Measurements from ENCODE around the gene NCKIPSD.

Gene NCKIPSD

DNA sequence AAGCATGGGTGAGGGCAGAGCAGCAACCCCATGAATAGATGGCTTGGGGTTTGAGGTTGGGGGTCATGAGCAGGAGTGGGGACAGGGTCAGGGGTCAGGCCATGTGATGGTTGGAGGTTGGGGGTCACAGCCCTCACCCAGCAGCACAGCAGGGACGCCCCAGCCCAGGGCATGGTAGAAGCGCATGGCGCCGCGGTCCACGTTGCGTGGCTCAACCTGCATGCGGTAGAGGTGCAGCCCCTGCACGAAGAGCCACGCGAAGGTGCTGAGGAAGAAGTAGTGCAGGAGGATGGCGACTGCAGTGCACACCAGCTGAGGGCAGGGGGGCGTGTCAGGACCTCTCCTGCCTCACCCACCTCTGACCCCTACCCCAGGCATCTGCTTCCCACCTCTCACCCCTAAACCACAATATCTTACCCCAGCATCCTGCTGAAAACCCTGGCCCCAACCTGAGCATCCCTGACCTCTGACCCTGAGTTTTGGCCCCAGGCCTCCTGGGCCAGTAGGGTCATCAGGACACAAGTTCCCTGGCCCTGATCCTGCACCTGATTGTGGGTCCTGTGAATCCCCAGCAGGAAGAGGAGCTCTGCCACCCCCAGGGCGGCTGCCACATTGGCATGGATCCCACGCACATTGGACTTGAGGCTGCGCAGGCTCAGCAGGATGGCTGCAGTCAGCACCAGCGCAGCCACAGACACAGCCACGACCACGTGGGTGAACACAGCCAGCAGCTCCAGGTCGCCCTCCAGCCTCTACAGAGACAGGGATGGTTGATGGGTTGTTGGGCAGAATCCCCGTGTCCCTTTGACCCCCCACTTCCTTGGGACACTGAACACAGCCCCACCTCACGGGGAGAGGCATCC, 40.6 kb downstream of the NCKIPSD start:
- no peak for DNase-seq

DNA sequence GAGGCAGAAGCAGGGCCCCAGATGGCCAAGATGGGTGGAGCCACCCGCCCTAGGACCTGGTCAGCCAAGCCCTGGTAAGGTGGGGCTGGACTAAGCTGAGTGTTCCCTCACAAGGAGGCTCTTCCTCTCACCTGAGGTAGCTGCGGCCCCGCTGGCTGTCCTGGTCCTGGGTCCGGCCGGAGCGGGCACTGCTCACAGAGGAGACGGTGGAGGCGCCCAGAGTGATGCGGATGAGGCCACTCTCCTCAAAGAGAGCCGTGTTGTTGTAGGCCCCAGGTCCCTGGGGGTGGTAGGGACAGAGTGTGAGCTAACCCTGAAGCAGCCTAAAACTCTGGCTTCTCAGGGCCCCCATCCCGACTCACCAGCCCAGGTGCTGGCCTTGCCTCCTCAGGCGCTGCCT, 43.1 kb downstream of the NCKIPSD start:
- no peak for DNase-seq

DNA sequence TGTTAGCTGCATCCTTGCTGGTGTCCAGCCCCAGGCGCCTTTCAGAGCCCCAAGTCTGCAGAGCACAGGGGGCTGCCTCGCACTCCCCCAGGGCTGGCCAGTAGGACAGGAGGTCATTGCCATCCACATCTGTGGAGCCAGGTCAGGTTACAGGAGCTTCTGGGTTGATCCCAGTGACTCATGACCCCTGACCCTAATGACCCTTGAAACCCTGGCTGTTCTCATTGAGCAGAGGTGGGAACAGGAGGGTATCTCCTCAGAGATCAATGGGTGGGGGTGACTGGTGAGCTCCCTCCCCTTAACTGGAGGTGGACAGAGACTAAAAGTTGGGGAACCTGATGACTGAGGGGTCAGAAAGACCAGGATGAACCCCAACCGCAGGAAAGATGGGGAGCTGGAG, 44.3 kb downstream of the NCKIPSD start:
- no peak for DNase-seq

DNA sequence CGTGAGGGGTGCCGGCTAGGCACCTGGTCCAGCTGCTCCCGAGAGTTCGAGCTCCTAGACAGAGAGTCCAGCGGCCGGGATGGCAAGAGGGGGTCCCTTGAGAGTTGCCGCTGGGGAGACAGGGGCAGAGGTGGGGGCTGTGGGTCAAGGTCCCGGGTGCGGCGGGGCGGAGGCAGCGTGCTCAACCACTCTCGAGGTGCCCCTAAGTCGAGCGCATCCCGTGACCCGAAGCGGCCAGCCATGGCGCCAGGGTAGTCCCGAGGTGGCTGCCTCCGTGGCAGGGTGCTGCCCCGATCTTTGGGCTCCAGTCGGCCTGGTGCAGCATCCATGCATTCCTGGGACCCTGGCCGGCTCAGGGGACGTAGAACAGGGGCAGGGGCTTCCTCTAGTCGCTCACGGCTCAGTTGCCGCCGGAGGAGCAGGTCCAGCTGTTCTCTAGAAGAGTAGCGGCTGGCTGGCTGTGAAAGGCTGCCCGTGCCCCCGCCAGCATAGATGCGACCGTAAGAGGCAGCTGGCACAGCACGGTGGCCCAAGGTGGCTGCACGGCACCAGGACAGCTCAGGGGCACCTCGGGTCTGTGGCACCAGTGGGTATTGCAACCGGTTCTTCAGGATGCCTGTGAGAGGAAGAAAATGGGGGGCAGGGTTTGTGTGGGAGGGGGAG, 45.6 kb downstream of the NCKIPSD start:
- DNase-seq, result no peak

DNA sequence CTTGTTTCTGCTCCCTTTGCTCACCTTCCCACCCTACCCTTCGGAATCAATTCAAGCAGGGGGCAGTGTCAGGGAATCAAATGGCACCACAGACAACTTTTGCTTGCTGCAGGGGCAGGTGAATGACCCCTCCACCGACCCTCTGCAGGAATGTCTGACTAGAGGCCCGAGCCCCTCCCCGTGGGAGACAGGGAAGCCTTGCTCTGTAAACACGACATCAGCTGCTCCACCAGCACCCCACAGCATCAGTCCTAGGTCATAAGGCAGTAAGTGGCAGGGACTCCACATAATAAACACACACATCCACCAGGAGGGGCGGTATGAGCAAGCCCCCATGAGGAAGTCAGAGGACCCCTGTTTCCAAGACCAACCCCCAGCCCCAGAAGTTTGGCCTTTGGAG, 48.4 kb downstream of the NCKIPSD start:
- no peak for DNase-seq

DNA sequence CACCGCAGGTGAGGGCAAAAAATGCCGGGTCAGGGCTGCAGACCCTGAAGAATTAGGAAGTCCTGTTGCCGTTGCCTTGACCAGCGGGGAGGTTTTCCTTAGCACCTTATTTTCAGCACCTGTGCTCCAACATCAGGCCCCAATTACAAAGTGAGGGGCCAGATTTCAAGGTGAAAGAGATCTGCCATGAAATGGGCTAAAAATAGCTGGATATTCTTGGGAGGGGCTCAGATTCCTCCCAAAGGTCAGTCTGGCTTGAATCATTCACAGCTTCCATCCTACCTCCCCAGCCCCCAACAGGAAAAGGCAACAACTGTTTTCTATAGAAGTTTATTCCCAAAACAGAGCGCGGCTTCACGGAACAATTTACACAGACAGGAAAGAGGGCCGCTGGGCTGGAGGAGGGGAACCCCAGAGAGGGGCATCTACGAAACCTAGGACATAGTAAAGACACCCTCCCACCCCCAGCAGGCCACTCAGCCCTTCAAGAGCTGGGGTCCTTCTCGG, 49.5 kb downstream of the NCKIPSD start:
- DNase-seq, result no peak

DNA sequence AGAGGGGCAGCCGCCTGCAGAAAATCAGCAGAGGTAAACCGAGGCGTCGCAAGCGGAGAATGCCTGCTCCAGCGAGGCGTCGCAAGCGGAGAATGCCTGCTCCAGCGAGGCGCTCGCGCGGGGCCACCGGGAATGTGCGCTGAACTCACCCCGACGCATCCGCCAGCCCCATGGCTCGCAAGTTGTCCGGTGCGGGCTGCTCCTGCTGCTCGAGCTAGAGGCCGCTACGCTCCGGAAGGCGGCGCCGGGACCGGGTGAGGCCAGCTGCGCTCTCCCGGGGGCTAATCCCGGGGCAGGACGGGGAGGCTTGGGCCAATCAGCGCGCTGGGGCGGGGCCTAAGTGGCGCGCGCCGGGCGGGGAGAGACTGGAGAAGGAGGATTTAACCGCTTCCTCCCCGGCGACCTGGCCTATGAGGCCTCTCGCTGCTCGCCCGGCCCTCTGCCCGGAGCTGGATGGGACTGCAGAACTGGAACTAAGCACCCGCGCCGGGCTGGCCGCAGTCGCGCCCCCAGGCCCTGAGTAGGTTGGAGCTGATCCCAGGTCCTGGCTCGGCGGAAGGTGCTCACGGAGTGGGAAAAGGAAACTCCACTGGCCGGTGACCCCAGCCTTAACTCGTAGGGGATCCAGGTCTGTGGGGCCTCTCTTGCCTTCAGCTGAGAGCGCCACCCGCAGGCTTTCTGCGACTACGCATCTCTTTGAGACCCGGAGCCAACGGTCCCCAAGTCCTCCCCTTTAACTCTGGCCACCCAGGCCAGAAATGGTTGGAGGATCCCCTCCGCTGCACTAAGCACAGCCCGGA, 50.3 kb downstream of the NCKIPSD start, which contains the start of gene SLC26A6:
Gene SLC26A6, minus strand, starts transcription at position 240 of the 800 bp plus-strand sequence. Its CDS starts 68 bp downstream, at position 172.
- DNase-seq, result peak; percentile 91 to 95

DNA sequence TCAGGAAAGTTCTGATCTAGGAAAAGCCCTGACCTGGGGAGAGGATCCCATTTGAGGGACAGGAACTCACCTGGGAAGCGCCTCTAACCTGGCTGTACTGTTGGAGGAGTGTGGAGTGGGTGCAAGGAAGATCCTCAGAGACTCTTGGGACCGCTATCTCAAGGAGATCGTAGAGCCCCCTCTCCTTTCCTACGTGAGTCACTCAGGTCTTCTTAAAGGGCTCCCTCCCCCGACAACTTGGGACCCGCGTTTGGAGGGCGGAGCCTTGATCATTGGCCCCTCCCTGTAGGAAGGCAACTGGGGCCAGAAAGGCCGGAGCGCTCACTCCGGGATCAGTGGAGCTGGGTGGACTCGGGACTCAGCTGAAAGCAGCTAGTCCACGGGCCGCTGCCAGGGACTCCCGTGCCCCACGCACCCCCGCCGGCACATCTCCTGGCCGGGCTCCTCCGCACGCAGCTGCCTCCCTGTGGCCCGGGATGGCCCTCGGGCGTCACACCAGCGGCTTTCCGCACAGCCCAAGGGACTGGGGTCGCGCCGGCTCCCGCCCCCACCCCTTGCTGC, 51.0 kb downstream of the NCKIPSD start:
- DNase-seq, result peak; percentile 28 to 35

DNA sequence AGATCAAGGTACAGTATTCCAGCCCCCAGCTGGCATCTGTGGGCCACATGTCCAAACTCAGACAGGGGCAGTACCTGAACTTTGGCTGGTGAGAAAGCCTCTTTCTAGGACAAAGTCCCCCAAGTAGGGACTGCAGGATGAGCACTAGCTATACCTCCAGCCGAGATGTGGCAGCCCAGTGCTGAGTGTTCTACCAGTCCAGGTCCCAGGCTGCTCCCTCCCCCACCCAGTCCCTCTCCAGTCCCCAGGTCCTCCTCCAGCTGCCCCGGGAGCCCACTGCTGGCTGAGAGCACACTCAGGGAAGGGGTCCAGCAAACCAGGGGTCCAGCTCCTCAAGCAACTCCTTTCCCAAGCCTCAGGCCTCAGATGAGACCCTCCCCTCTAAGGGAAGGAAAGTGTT, 52.0 kb downstream of the NCKIPSD start:
- no peak for DNase-seq

DNA sequence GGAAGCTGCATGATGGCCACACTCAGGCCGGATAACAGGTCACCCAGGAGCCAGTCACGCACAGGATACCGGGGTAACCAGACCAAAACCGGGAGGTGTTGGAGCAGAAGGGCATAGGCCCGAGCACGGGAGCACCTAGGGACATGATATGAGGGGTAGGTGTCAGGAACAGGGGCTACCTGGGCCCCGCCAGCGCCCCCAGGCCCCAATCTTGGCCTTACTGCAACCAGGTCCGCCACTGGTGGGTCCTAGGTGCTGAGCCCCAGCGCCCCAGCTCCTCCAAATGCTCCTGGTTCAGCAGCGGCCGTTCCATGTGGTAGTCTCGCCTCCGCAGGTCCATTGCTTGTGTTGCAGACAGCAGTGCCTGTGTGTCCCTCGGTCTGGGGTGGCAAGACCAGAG, 52.5 kb downstream of the NCKIPSD start:
- no peak for DNase-seq

DNA sequence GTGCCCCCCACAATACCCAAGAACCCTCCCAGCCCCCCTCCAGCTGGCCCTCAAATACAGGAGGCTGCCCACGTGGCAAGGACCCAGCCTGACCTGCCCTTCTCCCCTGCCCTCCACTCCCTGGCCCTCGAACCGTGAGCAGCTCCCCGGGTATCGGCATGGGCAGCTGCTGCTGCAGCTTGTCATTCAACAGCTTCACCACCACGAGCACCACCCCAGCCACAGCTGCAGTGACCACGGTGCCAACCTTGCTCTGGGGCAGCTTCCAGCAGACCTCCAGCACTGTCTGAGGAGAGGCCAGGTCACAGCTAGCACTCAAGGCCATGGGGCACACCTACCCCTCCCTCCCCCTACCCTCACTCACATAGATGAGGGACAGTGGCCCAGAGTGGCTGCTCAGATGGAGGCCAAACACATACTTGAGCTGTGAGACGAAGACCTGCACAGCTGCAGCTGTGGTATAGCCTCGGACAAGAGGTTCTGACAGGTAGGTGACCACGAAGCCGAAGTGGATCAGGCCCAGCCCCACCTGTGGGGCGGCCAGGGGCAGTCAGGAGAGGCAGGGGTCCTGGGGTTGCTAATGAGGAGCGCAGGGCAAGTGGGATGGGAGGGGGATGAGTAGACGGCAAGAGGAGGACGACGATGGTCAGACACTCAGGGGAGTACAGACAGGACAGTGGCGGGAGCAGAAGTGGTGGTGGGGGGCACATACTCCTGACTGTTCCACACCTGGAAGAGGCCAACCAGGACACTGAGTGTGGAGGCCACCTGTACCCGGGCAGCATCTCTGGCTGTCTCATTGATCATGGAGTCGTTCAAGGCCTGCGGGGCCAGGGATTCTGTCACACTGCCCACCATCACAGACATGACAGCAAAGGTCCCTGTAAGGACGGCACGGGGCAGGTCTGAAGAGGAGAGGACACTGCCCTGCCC, 53.9 kb downstream of the NCKIPSD start:
- DNase-seq, result no peak

DNA sequence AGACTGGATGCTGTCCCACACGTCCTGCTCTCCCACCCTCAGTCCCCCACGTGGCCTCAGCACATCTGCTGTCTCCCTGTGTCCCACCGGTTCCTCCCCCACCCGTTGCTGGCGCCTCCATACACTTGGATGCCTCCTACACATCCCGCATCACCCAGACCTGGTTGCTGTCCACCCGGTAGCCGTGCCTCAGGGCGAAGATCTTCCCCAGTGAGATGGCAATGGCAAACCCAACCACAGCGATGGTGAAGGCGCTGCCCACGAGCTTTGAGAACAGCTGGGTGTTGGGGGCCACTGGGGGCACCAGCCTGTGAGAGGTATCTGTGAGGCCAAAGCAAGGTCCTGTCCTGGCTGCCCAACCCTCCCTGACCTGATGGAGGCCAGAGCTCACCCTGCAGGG, 54.9 kb downstream of the NCKIPSD start:
- no peak for DNase-seq

DNA sequence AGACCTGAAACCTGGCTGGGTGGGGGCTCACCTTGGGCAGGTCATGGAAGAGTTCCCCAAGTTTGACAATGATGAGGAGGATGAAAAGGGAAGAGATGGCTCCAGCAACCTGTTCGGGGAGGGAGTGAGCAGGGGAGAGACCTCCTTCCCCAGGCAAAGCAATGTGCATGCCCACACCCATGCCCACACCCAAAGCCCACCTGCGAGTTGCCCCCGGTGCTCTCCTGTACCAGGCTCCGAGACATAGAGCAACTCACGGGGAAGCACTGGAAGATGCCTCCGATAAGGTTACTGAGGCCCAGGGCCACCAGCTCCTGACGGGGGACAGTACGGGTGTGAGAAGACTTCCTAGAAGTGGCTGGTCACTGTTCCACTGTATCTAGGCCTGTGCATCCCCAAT, 55.3 kb downstream of the NCKIPSD start:
- no peak for DNase-seq

DNA sequence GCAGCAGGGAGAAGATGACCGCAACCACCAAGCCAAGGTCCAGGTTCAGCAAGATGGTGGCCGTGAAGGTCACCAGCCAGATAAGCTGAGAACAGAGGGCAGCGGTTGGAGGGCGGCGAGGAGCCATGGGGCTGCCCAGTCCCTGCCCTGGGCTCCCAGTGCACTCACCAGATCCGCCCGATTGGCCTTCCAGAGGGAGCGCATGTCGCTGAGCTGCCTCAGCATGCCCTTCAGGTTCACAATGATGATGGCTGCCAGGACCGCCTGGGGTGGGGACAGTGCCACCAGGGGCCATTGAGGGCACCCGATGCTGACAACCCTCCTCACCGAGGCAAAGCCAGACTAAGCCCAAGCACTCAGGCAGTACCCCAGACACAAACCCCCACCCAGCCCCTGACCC, 55.8 kb downstream of the NCKIPSD start:
- DNase-seq, result no peak

DNA sequence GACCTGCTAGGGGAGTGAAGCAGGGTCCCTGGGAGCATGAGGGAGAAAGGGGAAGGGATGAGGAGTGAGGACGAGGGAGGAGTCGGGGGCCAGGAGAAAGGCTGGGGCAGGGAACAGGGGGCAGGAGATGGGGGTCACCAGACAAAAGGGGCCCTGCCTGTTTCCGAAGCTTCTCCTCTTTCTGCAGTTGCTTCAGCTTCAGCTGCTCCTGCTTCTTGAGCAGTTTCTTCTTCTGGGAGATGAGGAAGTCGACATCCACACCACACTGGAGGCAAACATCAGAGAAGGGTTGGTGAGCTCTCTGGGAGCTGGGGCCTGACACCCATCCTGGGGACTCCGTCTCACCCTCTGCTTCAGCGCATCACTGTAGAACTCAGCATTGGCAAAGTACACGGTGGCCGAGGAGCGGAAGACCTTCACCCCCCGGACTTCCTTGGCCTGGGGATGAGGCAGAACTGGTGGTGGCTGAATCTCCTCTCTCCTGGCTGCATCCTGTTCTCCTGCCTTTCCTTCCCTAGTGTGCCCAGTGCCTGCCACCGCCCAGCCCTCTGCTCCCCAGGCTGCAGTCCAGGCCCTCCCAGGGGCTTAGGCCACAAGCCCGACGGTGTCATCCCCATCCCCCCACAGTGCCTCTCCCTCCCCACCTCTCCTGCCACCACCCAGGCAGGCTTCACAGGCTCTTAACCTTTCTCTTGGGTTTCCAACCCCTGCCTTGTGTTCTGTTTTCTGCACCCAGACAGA, 57.3 kb downstream of the NCKIPSD start:
- DNase-seq, result no peak

DNA sequence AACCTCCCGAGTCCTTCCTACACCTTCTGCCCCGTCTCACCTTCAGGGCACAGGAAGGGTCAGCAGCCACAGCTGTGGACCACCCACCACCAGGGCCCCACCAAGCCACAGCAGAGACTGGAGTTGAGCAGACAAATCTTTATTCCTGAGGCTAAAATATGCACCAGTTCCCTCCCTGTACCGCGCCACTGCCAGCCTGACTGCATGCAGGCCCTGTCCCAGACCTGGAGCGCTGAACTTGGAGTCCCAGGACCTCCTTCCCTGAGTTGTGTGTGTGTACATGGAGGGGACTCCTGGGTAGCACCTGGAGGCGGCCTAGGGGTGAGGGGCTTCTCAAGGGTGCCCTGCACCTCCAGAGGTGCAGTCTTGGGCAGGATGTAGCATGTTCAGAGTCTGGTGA, 60.1 kb downstream of the NCKIPSD start:
- no peak for DNase-seq

DNA sequence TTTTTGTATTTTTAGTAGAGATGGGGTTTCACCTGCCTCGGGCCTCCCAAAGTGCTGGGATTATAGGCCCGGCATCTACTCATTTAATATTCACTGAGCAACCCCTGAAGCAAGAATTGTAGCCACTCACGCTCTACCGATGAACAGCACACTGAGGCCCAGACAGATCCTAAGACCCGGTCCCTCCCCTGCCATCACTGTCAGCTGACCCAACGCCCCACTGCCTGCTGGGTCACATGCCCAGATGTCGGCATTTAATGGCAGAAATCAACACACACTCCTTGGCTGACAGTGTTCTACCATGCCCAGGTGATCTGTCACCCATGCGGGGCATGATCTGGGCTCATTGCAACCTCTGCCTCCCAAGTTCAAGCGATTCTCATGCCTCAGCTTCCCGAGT, 60.9 kb downstream of the NCKIPSD start:
- no peak for DNase-seq

DNA sequence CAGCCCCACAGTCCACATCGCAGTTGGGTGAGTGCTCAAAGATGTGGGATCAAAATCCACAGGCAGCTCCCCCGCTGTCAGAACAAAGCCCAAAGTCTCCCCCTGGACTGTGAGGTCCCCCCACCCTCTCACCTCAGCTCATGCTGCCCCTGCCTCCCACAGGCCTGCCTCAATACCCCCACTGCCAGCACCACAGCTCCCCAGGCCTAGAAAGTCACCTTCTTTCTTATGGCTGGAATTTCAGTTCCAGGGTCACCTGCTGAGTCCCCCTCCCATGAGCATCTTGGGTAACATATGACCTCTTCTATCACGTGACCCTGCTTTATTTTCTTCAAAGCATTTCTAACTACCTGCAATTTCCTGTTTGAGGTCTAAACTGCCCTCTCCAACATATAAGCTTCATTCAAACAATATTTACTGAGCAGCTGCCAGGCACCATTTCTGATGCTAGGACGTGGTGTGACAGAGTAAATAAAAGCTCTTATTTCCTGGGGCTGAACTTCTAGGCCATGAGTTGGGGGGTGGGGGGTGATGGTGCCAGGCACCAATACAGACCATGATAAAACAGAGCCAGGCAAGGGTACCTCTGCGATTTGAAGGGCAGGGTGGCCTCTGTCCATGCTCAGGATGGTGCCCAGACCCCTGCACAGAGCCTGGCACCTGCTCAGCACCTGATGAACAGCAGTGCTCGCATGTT, 61.7 kb downstream of the NCKIPSD start:
- DNase-seq, result peak; percentile 6 to 53

Measured in SHP77 (cell line).